Spleen (tissue), 7 donors: ENCODE results near the gene RFTN1.

Experiments used
- CTCF ChIP-seq, 11 experiments: fragments of 200-600 bp in 7 of 11; fragments of 450-650 bp in 4 of 11; sonication (generic) in 4 of 11; IDR thresholded peaks in 8 of 11; conservative IDR thresholded peaks in 3 of 11; 1 replicate in 7 of 11; 2 replicates in 4 of 11; pipeline versions ENCODE4 v1.4.0 to v1.8.0; 2016 to 2021; ENCODE audit warnings: antibody characterized with exemption in 11 of 11, inconsistent platforms in 4 of 11, mild to moderate bottlenecking in 1 of 11
- POLR2A ChIP-seq, 3 donors: fragments of 450-650 bp; IDR thresholded peaks; one replicate each; pipeline ENCODE4 v1.5.1; 2017; ENCODE audit warnings: antibody characterized with exemption in 3 of 3, mild to moderate bottlenecking in 1 of 3
- donor health status: DM: no; HTN: no; CAD: no; lungs with moderate emphysema.
- donor health status: DM: no; HTN: no; CAD: no.
- donor health status: DM: no; HTN: no; CAD: no.

GRCh38 chr3:16432714-16433113, 80.8 kb downstream of the RFTN1 start:
- TF ChIP-seq CTCF (IDR thresholded peaks at IDR 0.05 in 8 of 11, conservative IDR thresholded peaks at IDR 0.05 in 3 of 11) (no peak), POLR2A (IDR thresholded peaks at IDR 0.05) (no peak)
